ENCODE data around the gene KCTD16. TPM values are rescaled to one million over a fixed set of nuclear protein-coding genes. Genes with fewer than 3 reads are reported as not detected.

Gene KCTD16
- total RNA-seq, 8 experiments from 2014 or later: 0.09 to 10.6 (median 1.8) TPM

- no peak for ATAC-seq (replicated peaks in 6 of 8)
- Histone ChIP-seq H3K4me3 (no peak overlapping the region), H3K27ac (no peak overlapping the region), H3K4me1 (replicated peaks in 1 of 2) (peaks cover 4 to 5% of the 10 kb centered on the region in 2 donors)
- 89 to 100% (median 100%) methylated on average over 1 of the region's 1 CpG; no CpG with 5 or more reads in 7 of the 10 experiments for WGBS, 10 experiments
- in situ Hi-C loops (cut with MboI; ENCODE audit: low pct_unique_long_range_greater_than_20kb in 2 of 9, low sequenced_read_pairs in 9 of 9, unreplicated experiment in 9 of 9): loop anchor here in 2 of 9 experiments (25.0 kb wide), 2 partner anchors 1841 to 1866 kb away; no protein-coding TSS in a partner anchor
Measured at GRCh38 chr5:144196612-144197011, 25.9 kb downstream of the KCTD16 start.

GRCh38 chr5:144198386-144198785, 27.7 kb downstream of the KCTD16 start:
- 0 to 100% (median 43%) methylated on average over 1 to 3 of the region's 3 CpGs for WGBS, 10 experiments
- peak in 7 of 8 experiments; percentile 23 to 68 (median 55) for ATAC-seq (replicated peaks in 6 of 8)
- H3K4me3 ChIP-seq: no peak overlapping the region
- H3K27ac ChIP-seq: no peak overlapping the region
- in situ Hi-C loops (cut with MboI; ENCODE audit: low pct_unique_long_range_greater_than_20kb in 2 of 9, low sequenced_read_pairs in 9 of 9, unreplicated experiment in 9 of 9): loop anchor here in 2 of 9 experiments (25.0 kb wide), 2 partner anchors 1839 to 1864 kb away; no protein-coding TSS in a partner anchor
- peaks cover 4 to 5% of the 10 kb centered on the region in 2 donors for H3K4me1 ChIP-seq (replicated peaks in 1 of 2)

DNA sequence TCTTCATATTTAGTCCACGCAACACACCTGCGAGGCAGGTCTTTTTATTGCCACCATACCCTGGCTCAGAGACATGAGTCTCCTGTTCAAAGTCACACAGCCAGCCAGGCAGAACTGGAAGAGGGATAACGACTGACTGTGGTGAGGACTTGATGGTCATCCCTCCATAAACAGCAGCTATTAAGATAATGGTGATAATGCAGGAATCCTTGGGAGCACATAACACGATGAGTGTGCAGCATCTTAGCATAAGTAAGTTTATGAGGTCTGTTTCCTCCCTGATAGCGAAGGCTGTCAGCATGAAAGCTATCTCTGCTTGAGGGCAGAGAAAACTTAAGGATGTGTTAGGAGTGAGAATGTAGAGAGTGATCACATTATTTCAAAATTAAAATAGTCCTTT, 30.9 kb downstream of the KCTD16 start:
- peak in 1 of 8 experiments; percentile 14 for ATAC-seq (replicated peaks in 6 of 8)
- 56 to 100% (median 87%) methylated on average over 1 to 5 of the region's 5 CpGs; no CpG with 5 or more reads in 1 of the 10 experiments for WGBS, 10 experiments
- in situ Hi-C loops (cut with MboI; ENCODE audit: low pct_unique_long_range_greater_than_20kb in 2 of 9, low sequenced_read_pairs in 9 of 9, unreplicated experiment in 9 of 9): loop anchor here in 4 of 9 experiments (10.0 to 25.0 kb wide), 6 partner anchors 193 to 1861 kb away; partner anchors contain the start of gene PRELID2 (in 1 of the 4)

GRCh38 chr5:144202072-144202471, 31.4 kb downstream of the KCTD16 start:
- ATAC-seq (replicated peaks in 6 of 8): peak in 1 of 8 experiments; percentile 47
- Histone ChIP-seq H3K4me3 (no peak overlapping the region), H3K27ac (no peak overlapping the region), H3K4me1 (replicated peaks in 1 of 2) (peaks cover 8 to 23% of the 10 kb centered on the region in 2 donors)
- WGBS, 10 experiments: 2 to 93% (median 53%) methylated on average over 2 to 10 of the region's 10 CpGs; no CpG with 5 or more reads in 1 of the 10 experiments
- in situ Hi-C loops (cut with MboI; ENCODE audit: low pct_unique_long_range_greater_than_20kb in 2 of 9, low sequenced_read_pairs in 9 of 9, unreplicated experiment in 9 of 9): loop anchor here in 4 of 9 experiments (10.0 to 25.0 kb wide), 6 partner anchors 193 to 1860 kb away; partner anchors contain the start of gene PRELID2 (in 1 of the 4)

More for the DNA sequence above, 30.9 kb downstream of the KCTD16 start:
- Histone ChIP-seq H3K27ac (no peak overlapping the region), H3K4me1 (replicated peaks in 1 of 2) (peaks cover 8 to 23% of the 10 kb centered on the region in 2 donors), H3K4me3 (no peak overlapping the region)

- Histone ChIP-seq H3K4me1 (replicated peaks in 1 of 2) (peaks cover 9 to 26% of the 10 kb centered on the region in 2 donors), H3K27ac (no peak overlapping the region), H3K4me3 (no peak overlapping the region)
- no peak for ATAC-seq (replicated peaks in 6 of 8)
- in situ Hi-C loops (cut with MboI; ENCODE audit: low pct_unique_long_range_greater_than_20kb in 2 of 9, low sequenced_read_pairs in 9 of 9, unreplicated experiment in 9 of 9): loop anchor here in 4 of 9 experiments (10.0 to 25.0 kb wide), 6 partner anchors 192 to 1860 kb away; partner anchors contain the start of gene PRELID2 (in 1 of the 4)
- WGBS, 10 experiments: 88 to 100% (median 100%) methylated on average over 1 of the region's 1 CpG; no CpG with 5 or more reads in 3 of the 10 experiments
Measured at GRCh38 chr5:144202726-144203125, 32.1 kb downstream of the KCTD16 start.

DNA sequence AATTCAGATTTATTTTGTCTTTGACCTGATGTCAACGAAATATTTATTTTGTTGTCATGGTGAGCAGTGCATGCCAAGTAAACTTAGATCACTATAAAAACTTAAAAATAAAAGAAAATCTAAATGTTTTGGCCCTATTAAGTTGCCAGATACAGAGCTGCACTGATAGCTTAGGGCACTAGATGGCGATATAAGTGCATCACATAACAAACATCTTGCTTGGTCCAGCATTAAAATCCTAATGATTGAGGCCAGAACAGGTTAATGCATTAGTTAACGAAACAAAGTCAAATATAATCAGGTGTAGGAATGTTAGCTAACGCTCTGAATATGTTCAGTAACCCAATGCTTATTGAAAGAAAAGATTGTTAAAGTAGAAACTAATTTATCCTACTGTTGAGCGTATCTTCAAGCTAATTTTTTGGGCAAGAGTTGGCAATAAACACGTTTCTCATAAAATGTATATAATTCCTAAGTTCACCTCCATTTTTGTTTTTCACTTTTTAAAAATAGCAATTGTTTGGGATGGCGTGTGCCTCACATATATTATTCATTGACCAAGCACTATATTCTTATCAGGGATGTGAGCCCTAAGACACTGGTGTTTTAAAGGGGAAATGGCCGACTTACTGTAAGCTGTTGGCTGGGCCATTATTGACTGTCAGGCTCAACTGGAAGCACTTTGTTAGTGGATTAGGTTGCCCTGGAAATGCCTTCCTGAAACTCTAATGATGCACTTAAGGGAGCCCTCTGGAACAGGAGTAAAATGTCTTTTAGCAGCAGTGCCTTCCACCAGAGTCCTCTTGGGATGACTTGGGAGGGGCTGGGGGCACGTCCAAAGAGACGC, 33.3 kb downstream of the KCTD16 start:
- H3K4me3 ChIP-seq: no peak overlapping the region
- H3K27ac ChIP-seq: no peak overlapping the region
- peaks cover 10 to 27% of the 10 kb centered on the region in 2 donors for H3K4me1 ChIP-seq (replicated peaks in 1 of 2)
- WGBS, 10 experiments: 10 to 66% (median 35%) methylated on average over 3 to 10 of the region's 10 CpGs
- in situ Hi-C loops (cut with MboI; ENCODE audit: low pct_unique_long_range_greater_than_20kb in 2 of 9, low sequenced_read_pairs in 9 of 9, unreplicated experiment in 9 of 9): loop anchor here in 4 of 9 experiments (10.0 to 25.0 kb wide), 6 partner anchors 191 to 1858 kb away; partner anchors contain the start of gene PRELID2 (in 1 of the 4)
- peak; percentile 24 to 72 (median 35) for ATAC-seq (replicated peaks in 6 of 8)

DNA sequence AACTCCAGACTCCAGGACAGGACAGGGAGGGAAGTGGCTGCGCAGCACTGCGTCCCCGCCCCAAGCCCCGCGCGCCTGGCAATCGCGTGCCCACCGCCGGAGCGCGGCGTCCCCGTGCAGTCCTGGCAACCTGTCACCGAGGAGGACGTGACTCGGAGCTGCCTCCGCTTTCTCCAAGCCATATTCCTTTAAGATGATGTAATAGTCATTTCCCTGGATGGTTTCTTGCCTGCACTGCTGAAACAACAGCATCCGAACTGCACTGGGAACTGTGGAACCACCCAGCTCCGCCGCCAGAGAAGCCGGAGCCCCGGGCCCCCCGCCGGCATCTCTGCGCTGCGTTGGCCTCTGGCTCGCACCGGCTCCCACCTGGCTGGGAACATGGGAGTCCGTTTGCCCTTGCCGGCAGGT, 34.5 kb downstream of the KCTD16 start:
- Histone ChIP-seq H3K4me3 (peak overlapping the region; percentile 26 to 55 (median 36)), H3K4me1 (replicated peaks in 1 of 2) (peaks cover 14 to 32% of the 10 kb centered on the region in 2 donors), H3K27ac (no peak overlapping the region)
- peak; percentile 62 to 95 (median 88) for ATAC-seq (replicated peaks in 6 of 8)
- in situ Hi-C loops (cut with MboI; ENCODE audit: low pct_unique_long_range_greater_than_20kb in 2 of 9, low sequenced_read_pairs in 9 of 9, unreplicated experiment in 9 of 9): loop anchor here in 4 of 9 experiments (10.0 to 25.0 kb wide), 6 partner anchors 190 to 1857 kb away; partner anchors contain the start of gene PRELID2 (in 1 of the 4)
- 0 to 7% (median 2%) methylated on average over 1 to 8 of the region's 31 CpGs; no CpG with 5 or more reads in 6 of the 10 experiments for WGBS, 10 experiments

DNA sequence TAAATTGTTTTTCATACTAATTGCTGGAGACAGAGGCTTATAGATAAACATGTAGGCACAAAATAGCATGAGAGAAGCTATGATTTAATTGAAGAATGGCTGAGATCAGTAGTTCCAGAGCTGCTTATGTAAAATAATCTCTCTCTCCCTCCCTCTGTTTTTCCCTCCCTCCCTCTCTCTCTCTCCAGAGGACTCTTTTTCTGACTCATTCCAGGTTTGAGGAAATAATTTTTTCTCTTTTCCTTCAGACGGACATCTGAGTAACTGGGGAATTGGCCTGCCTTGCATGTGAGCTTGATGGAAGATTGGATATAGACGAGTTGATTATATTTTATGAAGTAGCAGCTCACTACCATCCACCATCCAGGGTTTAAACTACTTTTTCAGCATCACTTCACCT, 35.5 kb downstream of the KCTD16 start:
- H3K27ac ChIP-seq: no peak overlapping the region
- 13 to 74% (median 56%) methylated on average over 1 to 2 of the region's 2 CpGs; no CpG with 5 or more reads in 4 of the 10 experiments for WGBS, 10 experiments
- peak in 1 of 8 experiments; percentile 14 for ATAC-seq (replicated peaks in 6 of 8)
- peak overlapping the region in 4 of 5 donors; percentile 34 to 55 (median 40) for H3K4me3 ChIP-seq
- peaks cover 14 to 38% of the 10 kb centered on the region in 2 donors for H3K4me1 ChIP-seq (replicated peaks in 1 of 2)
- in situ Hi-C loops (cut with MboI; ENCODE audit: low pct_unique_long_range_greater_than_20kb in 2 of 9, low sequenced_read_pairs in 9 of 9, unreplicated experiment in 9 of 9): loop anchor here in 4 of 9 experiments (10.0 to 25.0 kb wide), 6 partner anchors 189 to 1856 kb away; partner anchors contain the start of gene PRELID2 (in 1 of the 4)

GRCh38 chr5:144207875-144208444, 37.3 kb downstream of the KCTD16 start:
- Histone ChIP-seq H3K4me1 (replicated peaks in 1 of 2) (peaks cover 14 to 38% of the 10 kb centered on the region in 2 donors), H3K4me3 (peak overlapping the region in 4 of 5 donors; percentile 15 to 55 (median 40)), H3K27ac (no peak overlapping the region)
- in situ Hi-C loops (cut with MboI; ENCODE audit: low pct_unique_long_range_greater_than_20kb in 2 of 9, low sequenced_read_pairs in 9 of 9, unreplicated experiment in 9 of 9): loop anchor here in 4 of 9 experiments (10.0 to 25.0 kb wide), 6 partner anchors 187 to 1854 kb away; partner anchors contain the start of gene PRELID2 (in 1 of the 4)
- ATAC-seq (replicated peaks in 6 of 8): peak in 1 of 8 experiments; percentile 4

GRCh38 chr5:144209361-144209760, 38.7 kb downstream of the KCTD16 start:
- in situ Hi-C loops (cut with MboI; ENCODE audit: low pct_unique_long_range_greater_than_20kb in 2 of 9, low sequenced_read_pairs in 9 of 9, unreplicated experiment in 9 of 9): loop anchor here in 4 of 9 experiments (10.0 to 25.0 kb wide), 6 partner anchors 185 to 1853 kb away; partner anchors contain the start of gene PRELID2 (in 1 of the 4)

GRCh38 chr5:144210655-144211054, 40.0 kb downstream of the KCTD16 start:
- in situ Hi-C loops (cut with MboI; ENCODE audit: low pct_unique_long_range_greater_than_20kb in 2 of 9, low sequenced_read_pairs in 9 of 9, unreplicated experiment in 9 of 9): loop anchor here in 4 of 9 experiments (25.0 kb wide), 5 partner anchors 777 to 1852 kb away; partner anchors contain the start of gene PRELID2 (in 1 of the 4)
- Histone ChIP-seq H3K4me3 (peak overlapping the region in 1 of 5 donors; percentile 11), H3K27ac (no peak overlapping the region), H3K4me1 (replicated peaks in 1 of 2) (peaks cover 11 to 25% of the 10 kb centered on the region in 2 donors)
- peak; percentile 12 to 74 (median 46) for ATAC-seq (replicated peaks in 6 of 8)
- 0 to 100% (median 60%) methylated on average over 1 of the region's 1 CpG; no CpG with 5 or more reads in 1 of the 10 experiments for WGBS, 10 experiments

More at GRCh38 chr5:144209361-144209760, 38.7 kb downstream of the KCTD16 start:
- no peak for ATAC-seq (replicated peaks in 6 of 8)
- 3 to 82% (median 64%) methylated on average over 1 to 4 of the region's 4 CpGs; no CpG with 5 or more reads in 2 of the 10 experiments for WGBS, 10 experiments
- Histone ChIP-seq H3K4me1 (replicated peaks in 1 of 2) (peaks cover 14 to 32% of the 10 kb centered on the region in 2 donors), H3K4me3 (peak overlapping the region in 4 of 5 donors; percentile 1 to 55 (median 7)), H3K27ac (no peak overlapping the region)

GRCh38 chr5:144219869-144220268, 49.2 kb downstream of the KCTD16 start:
- 14 to 90% (median 50%) methylated on average over 1 to 3 of the region's 3 CpGs; no CpG with 5 or more reads in 1 of the 10 experiments for WGBS, 10 experiments

More at GRCh38 chr5:144219869-144220268, 49.2 kb downstream of the KCTD16 start:
- ATAC-seq (replicated peaks in 6 of 8): no peak
- in situ Hi-C loops (cut with MboI; ENCODE audit: low pct_unique_long_range_greater_than_20kb in 2 of 9, low sequenced_read_pairs in 9 of 9, unreplicated experiment in 9 of 9): loop anchor here in 4 of 9 experiments (25.0 kb wide), 5 partner anchors 767 to 1842 kb away; partner anchors contain the start of gene PRELID2 (in 1 of the 4)
- Histone ChIP-seq H3K4me3 (no peak overlapping the region), H3K4me1 (replicated peaks in 1 of 2) (peaks cover 0 to 3% of the 10 kb centered on the region in 2 donors), H3K27ac (no peak overlapping the region)
